ENCODE measurements around the gene PRSS36.
"Not testable (repeated sequence)": the region's sequence is repeated elsewhere in the genome, so short reads cannot be mapped to it uniquely, and the experiment has no call there.

The PRSS36 gene

DNA sequence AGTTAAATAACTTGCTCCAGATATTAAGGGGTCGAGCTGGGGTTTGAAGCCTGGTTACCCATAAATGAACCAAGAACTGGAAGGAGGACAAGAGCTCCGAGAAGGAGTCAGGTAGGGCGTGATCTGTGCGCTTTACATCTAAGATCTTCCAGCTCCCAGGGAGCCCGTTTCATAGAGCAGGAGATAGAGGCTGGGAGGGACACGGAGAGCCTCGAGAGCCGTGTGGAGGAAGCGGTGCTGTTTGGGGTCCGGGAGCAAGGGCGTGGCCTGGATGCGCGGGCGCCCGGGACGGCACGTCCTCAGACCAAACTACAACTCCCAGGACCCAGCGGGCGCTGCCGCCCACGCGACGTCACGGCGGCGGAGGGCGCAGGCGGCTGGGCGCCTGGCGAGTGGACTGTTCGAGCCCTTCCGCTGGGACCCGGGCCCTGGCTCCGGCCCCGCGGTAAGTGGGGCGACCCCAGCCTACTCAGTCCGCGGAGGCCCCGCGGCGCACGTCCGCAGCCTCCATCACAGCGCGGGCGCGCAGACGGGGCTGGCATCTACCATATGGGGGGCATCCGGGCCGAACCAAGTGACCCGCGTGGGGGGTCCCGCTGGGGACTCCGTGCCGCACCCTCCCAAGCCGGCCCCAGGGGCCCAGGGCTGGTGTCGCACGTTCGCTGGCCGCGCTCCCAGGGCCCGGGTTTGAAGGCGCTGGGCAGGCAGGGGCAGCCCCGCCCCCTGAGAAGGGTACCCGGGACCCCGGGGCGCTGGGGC lies 41.7 kb downstream of the PRSS36 start, which contains the start of gene BCKDK:
Gene BCKDK (plus strand): TSS at position 352 of the 759 bp plus-strand sequence. CDS start 838 bp downstream, outside the sequence.
- no CpG with 5 or more reads among the region's 68 CpGs for WGBS (ENCODE audit: extremely low coverage, insufficient coverage, low lambda C conversion rate)
- H3K79me2 ChIP-seq (ENCODE audit: control insufficient read depth, insufficient read depth, low read length) = no peaks in the 10 kb centered on the region
- peak within 1 kb of the TSS; percentile 57 for H3K23ac ChIP-seq (ENCODE audit: low read length)
- no peak within 1 kb of the TSS for H2BK120ac ChIP-seq (ENCODE audit: low read depth, low read length)
- no peak within 1 kb of the TSS for H2BK15ac ChIP-seq (replicated peaks; ENCODE audit: low read depth)
- H4K5ac ChIP-seq (ENCODE audit: low read length) = no peak within 1 kb of the TSS
- H3K4ac ChIP-seq (ENCODE audit: low read depth, low read length) = peak within 1 kb of the TSS; percentile 74
- H3K4me1 ChIP-seq (ENCODE audit: control insufficient read depth, low read depth, low read length) = no peaks in the 10 kb centered on the region
- H3K79me1 ChIP-seq (ENCODE audit: low read length) = peaks cover 4% of the 10 kb centered on the region
- H3K56ac ChIP-seq (ENCODE audit: low read length) = peak within 1 kb of the TSS; percentile 97
- H3K27ac ChIP-seq (ENCODE audit: low read depth, low read length) = no peak within 1 kb of the TSS
- H3K27me3 ChIP-seq (ENCODE audit: insufficient read depth, low read length, poor library complexity) = no peaks in the 10 kb centered on the region
- H2AK5ac ChIP-seq (ENCODE audit: low read length) = no peak within 1 kb of the TSS
- peak within 1 kb of the TSS; percentile 80 for H3K4me3 ChIP-seq (ENCODE audit: low read length)
- H3K9ac ChIP-seq (ENCODE audit: low read length) = peak within 1 kb of the TSS; percentile 91
- peak within 1 kb of the TSS; percentile 72 for H3K18ac ChIP-seq (ENCODE audit: low read length)
- H4K8ac ChIP-seq (ENCODE audit: low read depth, low read length) = peak within 1 kb of the TSS; percentile 77
- peaks cover 4% of the 10 kb centered on the region for H3K36me3 ChIP-seq (ENCODE audit: control insufficient read depth, insufficient read depth, low read length)
- H3K4me2 ChIP-seq (ENCODE audit: low read length) = peak within 1 kb of the TSS; percentile 90
- peak; percentile 65 for DNase-seq
- H2BK5ac ChIP-seq (ENCODE audit: low read length) = no peak within 1 kb of the TSS

DNA sequence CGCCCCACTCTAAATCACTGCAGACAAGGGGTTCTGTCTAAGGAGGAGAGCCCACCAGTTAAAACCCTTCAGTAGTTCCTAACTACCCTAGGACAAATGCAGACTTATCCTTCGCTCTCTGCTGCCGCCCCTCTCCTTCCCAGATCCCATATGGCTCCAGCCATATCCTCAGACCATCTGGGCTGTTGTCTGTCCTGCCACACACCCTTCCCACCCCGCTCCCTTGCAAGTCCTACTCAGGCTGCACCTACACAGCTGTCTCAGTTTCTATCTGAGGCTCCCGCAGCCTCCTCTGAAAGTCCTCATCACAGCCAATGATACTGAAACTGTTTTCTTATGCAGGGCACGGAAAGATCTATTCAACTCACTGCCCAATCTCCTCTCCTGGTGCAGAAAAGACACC lies 42.4 kb downstream of the PRSS36 start:
- Histone ChIP-seq H4K8ac (ENCODE audit: low read depth, low read length) (no peak overlapping the region), H2AK5ac (ENCODE audit: low read length) (no peak overlapping the region), H3K18ac (ENCODE audit: low read length) (no peak overlapping the region), H3K27me3 (ENCODE audit: insufficient read depth, low read length, poor library complexity) (no peaks in the 10 kb centered on the region), H2BK15ac (replicated peaks; ENCODE audit: low read depth) (no peak overlapping the region), H3K23ac (ENCODE audit: low read length) (no peak overlapping the region), H2BK5ac (ENCODE audit: low read length) (no peak overlapping the region), H3K56ac (ENCODE audit: low read length) (no peak overlapping the region), H3K4me3 (ENCODE audit: low read length) (no peak overlapping the region), H3K4me1 (ENCODE audit: control insufficient read depth, low read depth, low read length) (no peaks in the 10 kb centered on the region), H3K27ac (ENCODE audit: low read depth, low read length) (no peak overlapping the region), H3K36me3 (ENCODE audit: control insufficient read depth, insufficient read depth, low read length) (peaks cover 4% of the 10 kb centered on the region), H3K4ac (ENCODE audit: low read depth, low read length) (no peak overlapping the region), H3K79me2 (ENCODE audit: control insufficient read depth, insufficient read depth, low read length) (no peaks in the 10 kb centered on the region), H3K4me2 (ENCODE audit: low read length) (no peak overlapping the region), H4K5ac (ENCODE audit: low read length) (no peak overlapping the region), H3K79me1 (ENCODE audit: low read length) (peaks cover 4% of the 10 kb centered on the region), H3K9ac (ENCODE audit: low read length) (no peak overlapping the region), H2BK120ac (ENCODE audit: low read depth, low read length) (no peak overlapping the region)
- no peak for DNase-seq
- no CpG with 5 or more reads among the region's 6 CpGs for WGBS (ENCODE audit: extremely low coverage, insufficient coverage, low lambda C conversion rate)

DNA sequence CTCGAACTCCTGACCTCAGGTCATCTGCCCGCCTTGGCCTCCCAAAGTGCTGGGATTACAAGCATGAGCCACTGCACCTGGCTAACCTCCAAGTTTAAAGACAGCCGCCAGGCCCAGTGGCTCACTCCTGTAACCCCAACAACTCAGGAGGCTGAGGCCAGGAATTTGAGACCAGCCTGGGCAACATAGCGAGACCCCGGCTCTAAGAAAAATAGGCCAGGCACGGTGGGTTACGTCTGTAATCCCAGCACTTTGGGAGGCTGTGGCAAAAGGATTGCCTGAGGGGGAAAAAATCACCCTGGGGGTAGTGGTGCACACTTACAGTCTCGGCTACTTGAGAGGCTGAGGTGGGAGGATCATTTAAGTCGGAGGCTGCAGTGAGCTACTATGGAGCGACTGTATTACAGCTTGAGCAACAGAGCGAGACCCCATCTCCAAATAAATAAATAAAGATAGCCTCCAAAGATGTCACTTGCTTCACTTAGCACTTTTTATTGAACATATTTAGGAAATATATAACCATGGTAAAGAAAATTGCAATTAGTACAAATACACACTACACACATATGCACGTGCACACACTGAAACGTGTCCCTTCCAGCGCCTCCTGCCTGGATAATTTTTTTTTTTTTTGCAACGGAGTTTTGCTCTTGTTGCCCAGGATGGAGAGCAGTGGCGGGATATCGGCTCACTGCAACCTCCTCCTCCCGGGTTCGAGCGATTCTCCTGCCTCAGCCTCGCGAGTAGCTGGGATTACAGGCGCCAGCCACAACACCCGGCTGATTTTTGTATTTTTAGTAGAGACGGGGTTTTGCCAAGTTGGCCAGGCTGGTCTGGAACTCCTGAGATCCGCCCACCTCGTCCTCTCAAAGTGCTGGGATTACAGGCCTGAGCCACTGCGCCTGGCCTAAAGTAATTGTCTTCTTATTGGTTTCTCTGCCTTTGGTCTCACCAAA lies 43.1 kb downstream of the PRSS36 start:
- no peak overlapping the region for H3K27ac ChIP-seq (ENCODE audit: low read depth, low read length)
- H4K5ac ChIP-seq (ENCODE audit: low read length) = no peak overlapping the region
- H4K8ac ChIP-seq (ENCODE audit: low read depth, low read length) = no peak overlapping the region
- WGBS (ENCODE audit: extremely low coverage, insufficient coverage, low lambda C conversion rate) = no CpG with 5 or more reads among the region's 28 CpGs
- no peak overlapping the region for H2AK5ac ChIP-seq (ENCODE audit: low read length)
- H2BK5ac ChIP-seq (ENCODE audit: low read length) = no peak overlapping the region
- no peak overlapping the region for H3K23ac ChIP-seq (ENCODE audit: low read length)
- H3K4me3 ChIP-seq (ENCODE audit: low read length) = no peak overlapping the region
- DNase-seq = no peak
- H3K4me2 ChIP-seq (ENCODE audit: low read length) = no peak overlapping the region
- H3K9ac ChIP-seq (ENCODE audit: low read length) = no peak overlapping the region
- no peak overlapping the region for H3K56ac ChIP-seq (ENCODE audit: low read length)
- H3K4ac ChIP-seq (ENCODE audit: low read depth, low read length) = no peak overlapping the region
- peaks cover 4% of the 10 kb centered on the region for H3K79me1 ChIP-seq (ENCODE audit: low read length)
- H3K27me3 ChIP-seq (ENCODE audit: insufficient read depth, low read length, poor library complexity) = no peaks in the 10 kb centered on the region
- no peaks in the 10 kb centered on the region for H3K4me1 ChIP-seq (ENCODE audit: control insufficient read depth, low read depth, low read length)
- H2BK15ac ChIP-seq (replicated peaks; ENCODE audit: low read depth) = no peak overlapping the region
- peaks cover 2% of the 10 kb centered on the region for H3K36me3 ChIP-seq (ENCODE audit: control insufficient read depth, insufficient read depth, low read length)
- H2BK120ac ChIP-seq (ENCODE audit: low read depth, low read length) = no peak overlapping the region
- H3K18ac ChIP-seq (ENCODE audit: low read length) = no peak overlapping the region
- no peaks in the 10 kb centered on the region for H3K79me2 ChIP-seq (ENCODE audit: control insufficient read depth, insufficient read depth, low read length)

DNA sequence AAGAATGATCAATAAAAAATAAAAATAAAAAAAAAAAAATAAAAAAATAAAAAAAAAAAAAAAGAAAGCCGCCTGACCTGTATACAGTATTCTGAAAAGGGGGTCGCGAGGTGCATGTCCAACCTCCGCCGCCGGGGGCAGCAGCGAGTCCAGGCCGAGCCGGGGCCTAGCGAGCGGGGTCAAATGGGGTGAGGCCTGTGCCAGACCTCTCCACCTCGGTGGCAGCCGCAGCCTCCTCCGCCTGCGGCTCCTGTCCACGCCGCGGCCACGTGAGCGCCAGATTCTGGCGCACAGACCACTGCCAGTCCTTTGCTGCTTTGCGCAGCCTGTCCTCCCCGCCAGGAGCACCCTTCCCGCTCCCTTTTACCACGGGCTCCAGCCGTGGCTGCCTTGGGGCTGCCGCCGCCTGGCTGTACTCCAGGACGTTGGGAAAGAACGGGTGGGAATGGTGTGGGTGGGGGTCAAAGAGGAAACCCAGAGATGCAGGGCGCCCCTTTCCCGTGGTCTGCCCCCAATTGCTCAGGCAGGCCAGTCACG lies 44.1 kb downstream of the PRSS36 start:
- Histone ChIP-seq H2BK15ac (replicated peaks; ENCODE audit: low read depth) (no peak overlapping the region), H3K18ac (ENCODE audit: low read length) (no peak overlapping the region), H3K27ac (ENCODE audit: low read depth, low read length) (no peak overlapping the region), H3K4me1 (ENCODE audit: control insufficient read depth, low read depth, low read length) (no peaks in the 10 kb centered on the region), H3K36me3 (ENCODE audit: control insufficient read depth, insufficient read depth, low read length) (no peaks in the 10 kb centered on the region), H2BK5ac (ENCODE audit: low read length) (no peak overlapping the region), H4K8ac (ENCODE audit: low read depth, low read length) (no peak overlapping the region), H2AK5ac (ENCODE audit: low read length) (no peak overlapping the region), H3K79me2 (ENCODE audit: control insufficient read depth, insufficient read depth, low read length) (no peaks in the 10 kb centered on the region), H3K4me3 (ENCODE audit: low read length) (no peak overlapping the region), H3K4ac (ENCODE audit: low read depth, low read length) (no peak overlapping the region), H4K5ac (ENCODE audit: low read length) (no peak overlapping the region), H3K27me3 (ENCODE audit: insufficient read depth, low read length, poor library complexity) (no peaks in the 10 kb centered on the region), H2BK120ac (ENCODE audit: low read depth, low read length) (no peak overlapping the region), H3K23ac (ENCODE audit: low read length) (no peak overlapping the region), H3K4me2 (ENCODE audit: low read length) (no peak overlapping the region), H3K79me1 (ENCODE audit: low read length) (peaks cover 2% of the 10 kb centered on the region), H3K9ac (ENCODE audit: low read length) (peak overlapping the region; percentile 54), H3K56ac (ENCODE audit: low read length) (peak overlapping the region; percentile 91)
- no CpG with 5 or more reads among the region's 33 CpGs for WGBS (ENCODE audit: extremely low coverage, insufficient coverage, low lambda C conversion rate)
- peak; percentile 79 for DNase-seq

DNA sequence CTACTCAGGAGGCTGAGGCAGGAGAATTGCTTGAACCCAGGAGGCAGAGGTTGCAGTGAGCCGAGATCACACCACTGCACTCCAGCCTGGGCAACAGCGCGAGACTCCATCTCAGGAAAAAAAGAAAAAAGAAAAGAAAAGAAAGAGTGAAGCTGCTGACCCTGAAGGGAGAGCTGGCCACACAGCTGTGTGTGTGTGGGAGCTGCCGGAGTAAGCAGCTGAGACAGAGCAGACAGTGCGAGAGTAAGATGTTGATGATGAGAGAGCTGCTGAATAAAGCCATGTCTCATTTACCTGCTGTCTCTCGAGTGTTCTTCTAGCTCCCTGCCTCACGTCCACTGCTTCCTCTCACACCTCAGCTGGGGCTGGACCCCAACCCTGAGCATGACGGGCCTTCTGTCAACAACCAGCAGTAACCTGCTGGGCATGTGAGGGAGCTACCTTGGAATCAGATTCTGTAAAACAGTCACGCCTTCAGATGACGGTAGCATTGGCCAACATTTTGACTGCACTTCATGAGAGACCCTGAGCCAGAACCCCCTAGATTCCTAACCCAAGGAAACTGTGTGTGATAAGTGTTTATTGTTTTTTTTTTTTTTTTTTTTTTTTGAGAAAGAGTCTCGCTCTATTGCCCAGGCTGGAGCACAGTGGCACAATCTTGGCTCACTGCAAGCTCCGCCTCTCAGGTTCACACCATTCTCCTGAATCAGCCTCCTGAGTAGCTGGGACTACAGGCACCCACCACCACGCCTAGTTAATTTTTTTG lies 48.8 kb downstream of the PRSS36 start:
- H3K4ac ChIP-seq (ENCODE audit: low read depth, low read length); H4K5ac ChIP-seq (ENCODE audit: low read length); H2BK5ac ChIP-seq (ENCODE audit: low read length); H3K4me1 ChIP-seq (ENCODE audit: control insufficient read depth, low read depth, low read length); H3K27me3 ChIP-seq (ENCODE audit: insufficient read depth, low read length, poor library complexity); H2AK5ac ChIP-seq (ENCODE audit: low read length); H3K23ac ChIP-seq (ENCODE audit: low read length); H3K27ac ChIP-seq (ENCODE audit: low read depth, low read length); DNase-seq; H3K79me1 ChIP-seq (ENCODE audit: low read length); H3K56ac ChIP-seq (ENCODE audit: low read length); H3K4me2 ChIP-seq (ENCODE audit: low read length); H2BK15ac ChIP-seq (replicated peaks; ENCODE audit: low read depth); H3K9ac ChIP-seq (ENCODE audit: low read length); H3K4me3 ChIP-seq (ENCODE audit: low read length); H4K8ac ChIP-seq (ENCODE audit: low read depth, low read length); H2BK120ac ChIP-seq (ENCODE audit: low read depth, low read length); H3K79me2 ChIP-seq (ENCODE audit: control insufficient read depth, insufficient read depth, low read length); H3K36me3 ChIP-seq (ENCODE audit: control insufficient read depth, insufficient read depth, low read length); H3K18ac ChIP-seq (ENCODE audit: low read length): not testable (repeated sequence)
- no CpG with 5 or more reads among the region's 13 CpGs for WGBS (ENCODE audit: extremely low coverage, insufficient coverage, low lambda C conversion rate)

All from mesendoderm (in vitro differentiated cells).